GM19397 (cell line): Measurements from ENCODE around the gene COL8A2.

Experiments
- ATAC-seq: cut with Tn5 transposase; IDR thresholded peaks from one replicate; pipeline ENCODE4 v1.9.1; 2021; ENCODE audit warnings: mild to moderate bottlenecking, moderate library complexity; ENCODE audit not compliant: unreplicated experiment

COL8A2 gene

DNA sequence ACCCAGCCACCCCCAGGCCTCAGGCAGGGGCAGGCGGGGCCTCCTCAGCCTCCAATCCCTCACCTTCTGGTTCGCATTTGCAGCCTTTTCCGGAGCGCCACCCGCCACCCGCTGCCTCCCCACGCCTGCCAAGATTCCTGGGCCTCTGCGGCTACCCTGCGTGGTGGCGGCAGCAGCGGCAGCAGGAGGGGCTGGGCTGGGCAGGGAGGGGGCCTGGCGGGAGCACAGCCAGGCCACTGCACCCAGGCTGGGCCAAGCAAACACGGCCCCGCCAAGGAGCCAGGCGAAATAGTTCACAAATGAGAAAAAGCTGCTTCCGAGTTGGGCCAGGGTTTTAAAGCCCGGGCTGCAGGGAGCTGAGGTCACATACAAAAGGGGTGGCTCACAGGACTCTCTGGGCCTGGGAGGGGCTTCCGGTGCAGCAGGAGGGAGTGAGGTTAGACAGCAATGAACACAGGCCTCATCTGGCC lies 9.8 kb downstream of the COL8A2 start:
- no peak for ATAC-seq

DNA sequence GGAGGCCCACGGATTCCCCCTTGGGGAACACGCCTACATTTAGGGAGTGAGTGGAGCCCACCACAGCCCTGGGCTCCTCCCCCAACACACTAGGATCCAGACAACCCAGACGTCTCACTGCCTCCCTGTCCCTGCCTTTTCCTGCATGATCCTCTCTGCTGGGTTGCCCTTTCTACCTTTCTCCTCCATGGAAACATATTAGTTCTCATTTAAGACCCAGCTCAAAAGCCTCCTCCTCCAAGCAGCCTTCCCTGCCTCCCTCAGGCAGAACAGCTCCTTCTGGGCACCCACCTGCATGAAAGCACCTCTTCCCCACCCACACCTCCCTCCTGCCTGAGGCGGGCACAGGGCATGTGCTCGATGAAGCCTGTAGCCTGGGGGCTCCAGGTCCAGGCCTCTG lies 10.7 kb downstream of the COL8A2 start:
- no peak for ATAC-seq

DNA sequence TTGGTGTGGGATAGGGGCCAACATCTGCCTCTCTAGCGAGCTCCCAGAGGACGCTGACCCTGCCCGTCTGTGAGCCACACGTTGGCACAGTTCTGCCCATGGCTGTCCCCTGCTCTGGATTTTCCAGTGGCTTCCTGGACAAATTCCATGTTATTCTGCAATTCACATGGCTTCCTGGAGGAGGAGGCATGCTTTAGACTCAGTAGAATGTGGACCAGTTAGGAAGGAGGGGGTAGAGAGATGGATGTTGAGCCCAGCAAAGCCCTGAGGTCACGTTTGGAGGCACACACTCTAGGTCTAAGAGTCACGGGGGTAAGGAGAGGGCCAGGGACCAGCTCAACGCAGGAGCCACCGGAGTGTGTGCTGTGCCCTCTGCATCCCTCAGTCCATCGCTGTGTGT lies 12.2 kb downstream of the COL8A2 start:
- ATAC-seq: no peak

DNA sequence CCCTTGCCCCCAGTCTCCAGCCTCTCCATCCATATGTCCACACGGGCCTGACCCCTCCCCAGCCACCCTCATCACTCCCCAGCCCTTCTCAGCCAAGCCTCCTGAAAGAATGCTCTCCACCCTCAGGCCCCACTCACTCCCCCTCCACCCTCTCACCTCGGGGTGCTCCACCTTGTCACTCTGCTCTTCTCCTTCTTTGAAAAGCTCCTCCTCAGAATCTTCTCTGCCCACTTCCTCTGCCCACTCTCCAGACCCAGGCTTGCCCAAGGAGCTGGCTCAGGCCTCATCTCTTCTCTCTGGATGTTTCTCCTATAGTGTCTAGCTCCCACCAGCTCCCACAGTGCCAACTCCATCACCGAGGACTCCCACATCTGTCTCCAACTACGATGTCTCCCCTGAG lies 13.9 kb downstream of the COL8A2 start:
- no peak for ATAC-seq

DNA sequence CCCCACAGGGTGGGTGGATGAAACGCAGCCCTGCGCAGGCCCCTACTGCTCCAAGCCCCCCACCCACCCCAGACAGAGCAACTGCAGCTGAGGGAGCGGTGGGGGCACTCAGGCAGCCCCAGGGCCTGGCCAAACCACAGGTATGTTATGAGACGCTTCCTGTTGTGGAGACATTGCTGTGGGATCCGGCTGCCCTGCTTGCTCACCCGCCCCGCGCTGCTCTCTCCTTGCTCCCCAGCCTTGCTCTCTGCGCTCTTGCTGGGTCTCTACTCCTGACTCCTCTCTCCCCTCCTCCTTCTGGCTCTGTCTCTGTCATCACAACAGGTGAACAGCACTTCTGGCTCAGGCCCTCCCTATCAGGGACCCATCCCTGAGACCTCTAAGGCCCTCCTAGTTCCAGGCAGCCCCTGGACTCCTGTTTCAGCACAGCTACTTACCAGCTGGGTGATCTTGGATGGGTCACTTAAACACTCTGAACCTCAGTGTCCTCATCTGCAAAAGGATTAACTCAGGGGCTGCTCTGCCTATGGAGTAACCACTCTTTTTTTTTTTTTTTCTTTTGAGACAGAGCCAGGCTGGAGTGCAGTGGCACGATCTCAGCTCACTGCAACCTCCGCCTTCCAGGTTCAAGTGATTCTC lies 15.9 kb downstream of the COL8A2 start:
- ATAC-seq: no peak

DNA sequence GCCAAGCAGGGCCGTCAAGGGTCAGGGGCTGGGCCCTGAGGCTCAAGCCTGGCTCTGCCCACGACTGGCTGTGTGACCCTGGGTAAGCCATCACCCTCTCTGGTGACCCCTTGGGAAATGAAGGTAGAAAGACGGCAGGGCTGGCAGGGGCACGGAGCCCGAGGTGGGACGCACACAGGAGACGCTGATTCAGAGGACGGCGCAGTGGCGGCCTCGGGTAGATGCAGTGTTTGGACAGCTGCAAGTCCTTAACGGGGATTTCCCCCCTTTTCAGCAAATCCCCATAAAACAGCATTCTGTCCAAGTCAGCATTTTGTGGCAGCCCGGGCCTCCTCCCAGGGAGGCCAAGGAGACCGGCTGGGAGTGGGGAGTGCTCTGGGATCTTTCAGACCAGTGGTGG lies 16.7 kb downstream of the COL8A2 start:
- ATAC-seq: no peak

DNA sequence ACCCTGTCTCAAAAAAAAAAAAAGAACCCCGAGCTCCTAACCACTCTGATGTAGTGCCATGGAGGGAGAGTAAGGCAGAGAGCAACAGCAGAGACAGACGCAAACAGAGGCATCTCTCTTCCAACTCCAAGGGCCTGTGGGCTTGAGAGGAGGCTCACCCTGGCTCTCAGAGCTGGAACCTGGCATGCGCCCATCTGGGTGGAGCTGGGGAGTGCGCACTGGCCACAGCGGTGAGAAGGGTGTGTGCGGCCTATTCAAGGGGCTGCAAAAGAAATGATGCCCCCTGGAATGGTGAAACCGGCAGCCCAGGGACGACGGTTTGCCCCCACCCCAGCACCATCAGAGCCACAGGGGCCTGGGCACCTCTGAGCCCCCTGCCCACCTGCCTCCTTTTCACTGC lies 17.6 kb downstream of the COL8A2 start:
- no peak for ATAC-seq

DNA sequence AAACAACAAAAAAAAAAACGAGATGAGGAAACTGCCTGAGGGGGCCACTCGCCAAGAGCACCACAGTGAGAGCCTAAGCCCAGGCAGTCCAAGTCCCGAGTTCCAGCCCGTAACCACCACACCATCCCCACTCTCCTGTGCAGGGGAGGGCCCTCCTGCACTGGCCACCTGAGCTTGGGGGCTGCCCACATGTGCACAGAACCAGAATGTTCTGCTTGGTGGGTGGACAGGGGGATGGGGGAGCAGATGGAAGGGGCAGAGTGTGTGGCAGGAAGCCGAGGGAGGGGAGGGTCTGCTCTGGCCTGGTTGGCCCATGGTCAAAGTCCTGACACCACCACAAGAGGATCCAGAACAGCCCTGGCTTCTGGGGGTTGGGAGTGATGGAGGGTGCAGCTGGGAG lies 18.8 kb downstream of the COL8A2 start:
- ATAC-seq: no peak

DNA sequence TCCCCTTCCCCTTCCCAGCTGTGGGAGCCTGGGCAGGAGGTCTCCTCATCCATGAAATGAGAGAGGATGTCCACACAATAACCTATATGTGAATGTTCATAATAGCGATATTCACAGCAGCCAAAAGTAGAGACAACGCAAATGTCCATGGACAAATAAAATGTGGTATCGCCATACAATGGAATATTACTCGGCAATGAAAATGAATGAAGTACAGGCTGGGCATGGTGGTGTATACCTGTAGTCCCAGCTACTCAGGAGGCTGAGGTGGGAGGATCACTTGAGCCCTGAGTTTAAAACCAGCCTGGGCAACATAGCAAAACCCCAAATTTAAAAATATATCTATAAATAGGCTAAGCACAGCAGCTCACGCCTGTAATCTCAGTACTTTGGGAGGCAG lies 23.5 kb downstream of the COL8A2 start:
- ATAC-seq: no peak

DNA sequence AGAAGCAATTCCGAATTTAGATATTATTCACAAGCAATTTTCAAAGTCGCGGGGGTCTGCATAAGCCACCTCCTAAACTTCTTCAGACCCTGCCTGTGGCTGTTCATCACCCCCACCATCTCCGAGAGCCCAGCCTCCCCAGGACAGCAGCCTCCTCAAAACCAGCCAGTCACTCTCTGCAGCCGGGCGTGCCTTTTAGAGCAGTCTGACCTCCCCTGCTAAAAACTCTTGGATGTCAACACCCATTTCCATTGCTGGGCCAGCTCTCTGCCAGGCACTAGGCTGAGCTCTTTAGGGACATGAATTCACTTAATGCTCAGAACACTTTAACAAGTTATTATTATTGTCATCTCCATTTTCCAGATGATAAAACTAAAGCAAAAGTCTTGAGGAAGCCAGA lies 24.6 kb downstream of the COL8A2 start:
- ATAC-seq: no peak

DNA sequence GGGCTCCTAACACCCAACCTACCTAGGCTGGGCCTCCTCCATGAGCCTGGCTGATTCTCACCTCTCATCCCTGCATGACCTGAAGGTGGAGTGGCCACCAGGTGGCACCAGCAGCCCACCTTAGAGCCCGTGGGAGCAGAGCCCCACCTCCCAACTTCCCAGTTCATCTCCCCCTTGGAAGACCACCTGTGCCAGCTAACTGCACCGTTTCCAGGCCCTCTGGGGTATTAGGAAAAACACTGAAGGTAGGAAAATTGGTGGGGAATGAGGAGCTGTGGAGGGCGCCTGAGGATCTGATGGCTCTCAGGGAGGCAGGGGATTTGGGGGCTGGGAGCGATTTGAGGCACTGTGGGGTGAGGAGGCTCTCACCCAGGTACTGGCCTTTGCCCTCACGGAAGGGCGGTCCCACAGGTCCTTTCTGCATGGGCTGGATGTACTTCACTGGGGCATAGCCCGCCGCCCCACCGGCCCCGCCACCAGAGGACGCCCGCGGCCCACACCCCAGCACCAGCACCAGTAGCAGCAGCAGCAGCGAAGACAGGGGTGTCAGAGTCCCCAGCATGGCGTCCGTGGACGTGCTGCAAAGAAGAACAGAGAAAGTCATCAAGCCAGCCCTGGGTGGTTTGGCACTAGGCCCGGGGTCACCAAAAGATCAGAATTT lies 25.2 kb downstream of the COL8A2 start:
- no peak for ATAC-seq

DNA sequence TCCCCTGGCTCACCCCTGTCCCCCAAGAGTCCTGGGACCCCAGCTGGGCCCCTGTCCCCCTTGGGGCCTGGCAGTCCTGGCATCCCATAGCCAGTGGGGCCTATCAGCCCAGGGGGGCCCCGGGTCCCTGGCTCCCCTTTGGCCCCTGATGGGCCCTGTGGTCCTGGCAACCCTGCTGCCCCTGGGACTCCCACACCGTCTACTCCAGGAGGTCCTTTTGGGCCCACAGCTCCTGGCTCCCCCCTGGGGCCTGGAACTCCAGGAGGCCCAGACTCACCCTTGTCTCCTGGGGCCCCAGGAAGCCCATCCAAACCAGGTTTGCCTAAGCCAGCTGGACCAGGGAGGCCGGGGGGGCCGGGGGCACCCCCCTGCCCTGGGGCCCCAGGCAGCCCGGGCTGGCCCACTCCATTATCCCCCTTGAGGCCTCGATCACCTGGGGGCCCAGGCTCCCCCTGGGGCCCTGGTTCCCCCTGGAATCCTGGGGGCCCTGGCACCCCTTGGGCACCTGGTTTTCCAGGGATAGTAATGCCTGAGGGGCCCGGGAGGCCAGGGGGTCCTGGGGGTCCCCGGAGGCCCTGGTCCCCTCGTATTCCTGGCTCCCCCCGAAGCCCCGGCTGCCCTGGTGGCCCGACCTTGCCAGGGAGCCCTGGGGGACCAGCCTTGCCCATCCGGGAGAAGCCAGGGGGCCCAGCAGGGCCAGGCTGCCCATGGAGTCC lies 26.2 kb downstream of the COL8A2 start:
- ATAC-seq: no peak

DNA sequence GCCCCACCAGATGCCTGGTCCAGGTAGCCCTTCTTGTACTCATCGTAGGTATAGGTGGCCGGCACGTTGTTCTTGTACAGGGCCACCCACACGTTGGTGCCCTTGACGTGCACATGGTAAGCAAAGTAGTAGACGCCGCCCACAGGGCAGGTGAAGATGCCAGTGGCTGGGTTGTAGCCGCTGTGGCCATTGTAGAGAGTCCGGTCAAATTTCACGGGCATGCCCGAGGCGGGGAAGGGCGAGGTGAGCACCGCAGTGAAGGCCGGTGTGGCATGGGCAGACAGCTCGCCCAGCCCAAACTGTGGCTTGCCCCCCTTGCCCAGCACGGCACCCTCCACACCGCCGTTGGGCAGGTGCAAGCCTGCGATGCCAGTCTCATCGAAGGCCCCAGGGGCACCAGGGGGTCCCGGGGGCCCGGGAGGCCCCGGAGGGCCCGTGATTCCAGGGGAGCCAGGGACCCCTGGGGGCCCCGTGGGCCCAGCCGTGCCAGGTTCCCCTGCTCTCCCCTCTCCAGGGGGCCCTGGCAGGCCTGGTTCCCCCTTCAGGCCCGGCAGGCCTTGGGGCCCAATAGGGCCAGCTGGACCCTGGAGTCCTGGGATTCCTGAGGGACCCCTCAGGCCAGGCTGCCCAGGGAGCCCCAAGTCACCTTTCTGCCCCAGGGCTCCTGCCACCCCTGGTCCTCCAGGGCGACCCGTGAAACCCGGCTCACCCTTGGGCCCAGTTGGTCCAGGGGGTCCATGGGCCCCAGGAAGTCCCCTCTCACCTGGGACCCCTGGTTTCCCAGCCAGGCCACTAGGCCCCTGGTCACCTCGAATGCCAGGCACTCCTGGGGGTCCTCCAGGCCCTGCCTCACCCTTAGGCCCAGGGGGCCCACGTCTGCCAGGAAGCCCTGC lies 27.1 kb downstream of the COL8A2 start:
- ATAC-seq: no peak

DNA sequence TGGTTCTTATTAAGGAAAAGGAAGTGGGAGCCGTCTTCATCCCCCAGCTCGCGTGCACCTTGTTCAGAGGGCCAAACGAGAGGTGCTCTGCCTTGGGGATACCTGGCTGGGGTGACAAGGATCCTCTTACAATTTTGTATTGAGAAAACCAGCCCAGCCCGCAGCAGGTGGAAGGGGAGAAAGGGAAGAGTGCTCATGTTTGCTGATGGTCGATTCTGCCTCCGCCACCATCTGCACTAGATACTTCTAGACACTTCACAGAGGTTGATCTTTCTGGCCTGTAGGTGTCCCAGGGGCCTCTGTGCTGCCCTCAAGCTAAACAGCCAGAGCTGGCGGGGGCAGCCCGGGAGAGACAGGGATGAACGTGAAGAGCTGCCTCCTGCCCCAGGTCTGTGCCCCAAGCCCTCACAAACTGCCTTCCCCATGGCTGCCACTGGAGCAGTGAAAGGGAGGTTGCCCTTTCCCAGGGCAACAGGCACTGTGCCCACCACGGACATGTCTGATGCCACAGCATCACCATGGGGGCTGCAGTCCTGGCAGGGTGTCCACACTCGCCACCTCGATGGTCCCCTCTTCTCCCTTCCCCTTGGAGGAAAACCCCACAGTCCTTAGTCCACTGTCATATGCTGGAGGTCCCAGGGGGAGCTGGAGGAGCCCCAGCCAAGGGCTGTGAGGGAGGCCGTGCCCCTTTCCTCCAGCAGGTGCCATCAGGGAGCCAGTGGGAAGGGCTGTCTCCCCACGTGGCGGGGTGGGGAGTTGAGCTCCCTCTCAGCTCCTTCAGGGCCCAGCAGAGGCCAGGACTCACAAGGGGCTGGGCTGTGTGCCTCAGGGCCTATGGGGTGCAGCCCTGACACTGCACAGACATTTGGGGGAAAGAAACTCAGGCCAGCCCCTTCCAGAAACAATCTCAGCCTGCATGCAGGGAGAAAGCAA lies 28.3 kb downstream of the COL8A2 start:
- no peak for ATAC-seq

DNA sequence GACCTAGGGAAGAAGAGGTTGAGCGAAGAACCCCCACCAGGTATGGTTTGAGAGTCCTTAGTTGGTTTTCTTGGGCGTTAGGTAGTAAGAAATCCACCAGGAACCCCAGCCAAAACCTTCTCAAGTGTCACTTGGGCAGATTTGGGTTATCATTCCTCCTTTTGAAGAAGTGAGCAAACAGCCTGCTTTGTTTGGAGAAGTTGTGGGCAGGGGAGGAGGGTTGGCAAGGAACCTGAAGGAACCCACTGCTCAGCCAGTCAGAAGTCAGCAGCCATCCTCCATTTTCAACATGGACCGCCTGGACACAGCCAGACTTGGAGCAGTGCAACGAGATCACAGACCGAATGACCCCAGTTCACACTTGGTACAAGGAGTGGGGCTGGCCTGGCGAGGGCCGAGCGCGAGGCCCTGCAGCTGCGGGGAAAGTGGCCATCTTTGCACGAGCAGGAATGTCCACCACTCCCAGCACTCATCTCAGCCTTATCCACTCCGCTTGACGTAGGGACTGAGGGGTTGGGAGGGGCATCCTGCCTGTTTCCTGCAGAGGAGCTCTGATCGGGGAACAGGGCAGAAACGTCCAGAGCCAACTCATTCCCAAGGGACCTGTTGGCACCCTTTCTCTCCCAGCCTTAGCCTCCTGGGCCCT lies 29.1 kb downstream of the COL8A2 start:
- no peak for ATAC-seq

DNA sequence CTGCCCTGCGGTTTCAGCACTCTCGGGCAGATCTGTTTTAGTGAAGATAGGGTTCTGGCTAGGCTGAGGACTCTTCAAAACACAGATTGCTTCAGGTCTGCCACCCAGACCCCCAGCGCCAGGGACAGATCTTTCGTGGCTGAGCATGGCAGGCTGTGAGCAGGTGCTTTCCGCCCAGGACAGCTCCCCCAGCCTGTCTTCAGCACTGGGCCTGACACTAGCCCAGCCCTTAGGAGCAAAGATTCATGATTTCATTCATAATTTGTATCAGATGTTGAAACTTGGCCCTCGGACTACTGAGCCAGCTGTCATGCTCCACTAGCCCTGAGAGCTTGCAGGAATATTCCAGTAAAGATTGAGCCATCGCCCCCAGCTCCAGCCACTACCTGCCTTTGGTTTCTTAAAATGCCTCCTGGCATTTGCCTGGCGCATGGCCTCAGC lies 30.4 kb downstream of the COL8A2 start:
- ATAC-seq: no peak

DNA sequence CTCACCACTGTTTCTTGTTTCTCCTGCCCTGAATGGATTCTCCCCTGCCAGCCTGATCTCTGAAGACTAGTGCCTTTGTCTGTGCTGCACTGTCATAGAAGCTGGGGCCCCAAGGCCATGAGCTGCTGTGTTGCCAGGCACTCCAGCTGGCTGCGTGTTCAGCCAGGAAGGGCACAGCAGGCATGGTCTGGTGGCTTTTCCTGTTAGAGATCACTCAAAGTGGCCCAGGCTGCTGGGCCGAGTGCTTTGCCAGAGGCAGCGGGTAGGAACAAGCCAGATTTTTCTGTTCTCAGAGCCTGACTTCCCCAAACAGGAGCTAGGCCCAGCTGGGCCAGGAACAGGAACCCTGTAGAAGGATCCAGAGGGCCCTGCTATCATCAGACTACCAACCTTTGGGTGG lies 31.1 kb downstream of the COL8A2 start:
- ATAC-seq: no peak

DNA sequence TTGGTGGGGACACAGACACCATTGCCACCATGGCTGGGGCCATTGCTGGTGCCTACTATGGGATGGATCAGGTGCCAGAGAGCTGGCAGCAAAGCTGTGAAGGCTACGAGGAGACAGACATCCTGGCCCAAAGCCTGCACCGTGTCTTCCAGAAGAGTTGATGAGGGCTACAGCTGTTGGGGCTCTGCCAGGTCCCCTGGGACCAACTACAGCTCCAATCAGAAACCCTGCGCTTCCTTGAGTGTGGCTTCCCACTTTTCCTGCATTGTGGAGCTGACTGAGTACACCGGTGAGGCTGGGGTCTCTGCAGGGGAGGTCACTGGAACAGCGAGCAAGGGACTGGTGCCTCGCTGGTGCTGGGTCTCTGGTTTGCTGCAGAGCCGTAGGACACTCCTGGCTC lies 31.8 kb downstream of the COL8A2 start:
- no peak for ATAC-seq

DNA sequence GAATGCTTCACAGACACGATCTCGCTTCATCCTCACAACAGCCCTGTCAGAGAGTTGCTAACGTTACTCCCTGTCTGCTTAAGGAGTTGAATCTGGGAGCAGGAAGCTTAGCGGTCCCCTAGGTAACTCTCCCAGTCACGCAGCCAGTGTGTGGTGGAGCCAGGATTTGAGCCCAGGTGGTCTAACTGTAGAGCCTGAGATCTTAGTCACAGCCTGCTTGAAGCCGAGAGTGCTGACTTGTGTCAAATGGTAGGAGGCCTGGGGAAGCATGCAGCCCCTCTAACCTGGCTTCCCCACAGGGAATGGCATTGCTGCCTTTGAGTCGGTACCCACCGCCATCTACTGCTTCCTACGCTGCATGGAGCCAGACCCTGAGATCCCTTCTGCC lies 32.2 kb downstream of the COL8A2 start:
- ATAC-seq: no peak
